Activated naive CD4-positive, alpha-beta T cell treated with Interleukin-2 at 50 U/mL for 16 hours (primary cell): ENCODE data around the gene CAMK1D.

Source experiments
- DNase-seq: peaks from one replicate; pipeline ENCODE4 v3.0.0-alpha.2; 2020

CAMK1D gene

GRCh38 chr10:12602521-12602920, 253.2 kb downstream of the CAMK1D start:
- DNase-seq: no peak

GRCh38 chr10:12603766-12604470, 254.6 kb downstream of the CAMK1D start:
- no peak for DNase-seq

GRCh38 chr10:12605580-12606405, 256.4 kb downstream of the CAMK1D start:
- peak; percentile 51 for DNase-seq

- no peak for DNase-seq
These were observed 257.1 kb downstream of the CAMK1D start for GRCh38 chr10:12606461-12606860.

- DNase-seq: no peak
These were observed 259.4 kb downstream of the CAMK1D start for GRCh38 chr10:12608761-12609160.

- DNase-seq: no peak
These were observed 260.1 kb downstream of the CAMK1D start for GRCh38 chr10:12609435-12609834.

GRCh38 chr10:12613136-12613535, 263.8 kb downstream of the CAMK1D start:
- DNase-seq: no peak

GRCh38 chr10:12614177-12614995, 265.0 kb downstream of the CAMK1D start:
- no peak for DNase-seq

- DNase-seq: no peak
These were observed 266.2 kb downstream of the CAMK1D start for GRCh38 chr10:12615296-12616220.

- DNase-seq: no peak
These were observed 268.1 kb downstream of the CAMK1D start for GRCh38 chr10:12617191-12618175.

- DNase-seq: no peak
These were observed 272.7 kb downstream of the CAMK1D start for GRCh38 chr10:12622016-12622415.

- no peak for DNase-seq
These were observed 273.3 kb downstream of the CAMK1D start for GRCh38 chr10:12622691-12623090.

GRCh38 chr10:12625393-12626023, 276.2 kb downstream of the CAMK1D start:
- no peak for DNase-seq

GRCh38 chr10:12628153-12628552, 278.8 kb downstream of the CAMK1D start:
- no peak for DNase-seq

GRCh38 chr10:12628964-12629766, 279.8 kb downstream of the CAMK1D start:
- DNase-seq: no peak

GRCh38 chr10:12629767-12630165, 280.4 kb downstream of the CAMK1D start:
- no peak for DNase-seq

- no peak for DNase-seq
These were observed 281.9 kb downstream of the CAMK1D start for GRCh38 chr10:12631216-12631615.

GRCh38 chr10:12631787-12632562, 282.6 kb downstream of the CAMK1D start:
- DNase-seq: no peak
